Loucy (cell line): Measurements from ENCODE around the gene TM2D1.

Experiments
- EZH2phosphoT487 ChIP-seq: fragments of 200-600 bp; IDR thresholded peaks from 2 replicates; pipeline ENCODE4 v1.6.1; 2018; ENCODE audit warnings: antibody characterized with exemption, mild to moderate bottlenecking, moderate library complexity, borderline replicate concordance
- TF ChIP-seq, protein P1 (sequence below): fragments of 200-600 bp; sonication (generic); conservative IDR thresholded peaks from 2 replicates; pipeline ENCODE4 v1.5.1; 2014; ENCODE audit warnings: mild to moderate bottlenecking, antibody characterized with exemption, low read length

DNA sequence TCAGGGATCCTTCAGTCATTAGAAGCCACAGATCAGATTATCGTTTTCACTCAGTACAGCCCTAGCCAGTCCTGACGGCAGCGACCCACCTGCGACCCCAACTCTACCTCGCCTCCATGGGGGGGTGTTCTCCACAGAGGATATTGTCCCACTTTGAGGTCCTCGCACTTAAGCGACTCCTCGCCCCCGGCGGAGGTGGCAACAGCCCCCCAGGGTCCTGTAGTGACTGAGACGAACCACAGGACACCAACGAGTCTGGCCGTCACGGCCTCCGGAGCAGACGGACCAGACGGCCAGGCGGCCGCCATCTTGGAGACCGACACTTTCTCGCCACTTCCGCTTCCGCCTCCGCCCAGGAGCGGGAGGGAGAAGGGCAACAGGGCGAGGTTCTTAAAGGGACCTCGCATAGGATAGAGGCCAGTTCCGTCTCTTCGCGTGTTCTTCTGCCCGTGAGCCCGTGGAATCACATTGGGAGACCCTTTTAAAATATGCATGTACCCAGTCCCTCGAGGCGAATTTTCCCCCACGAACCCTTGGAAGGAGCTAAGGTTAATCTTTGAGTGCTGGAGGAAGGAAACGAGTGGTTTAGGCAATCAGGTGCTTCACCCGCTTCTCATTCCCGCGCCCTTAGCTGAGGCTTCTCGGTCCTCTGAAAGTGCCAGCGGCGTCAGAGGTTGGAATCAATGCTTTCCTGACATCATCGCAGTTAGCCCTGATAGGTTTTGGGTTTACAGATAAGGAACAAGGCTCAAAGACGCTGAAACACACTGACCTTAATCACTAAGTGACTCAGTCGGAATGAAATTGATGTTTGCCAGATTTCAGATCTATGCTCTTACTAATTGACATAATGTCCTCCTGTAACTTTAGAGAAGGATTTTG is at the start of gene TM2D1:
- TF ChIP-seq, protein P1, sequence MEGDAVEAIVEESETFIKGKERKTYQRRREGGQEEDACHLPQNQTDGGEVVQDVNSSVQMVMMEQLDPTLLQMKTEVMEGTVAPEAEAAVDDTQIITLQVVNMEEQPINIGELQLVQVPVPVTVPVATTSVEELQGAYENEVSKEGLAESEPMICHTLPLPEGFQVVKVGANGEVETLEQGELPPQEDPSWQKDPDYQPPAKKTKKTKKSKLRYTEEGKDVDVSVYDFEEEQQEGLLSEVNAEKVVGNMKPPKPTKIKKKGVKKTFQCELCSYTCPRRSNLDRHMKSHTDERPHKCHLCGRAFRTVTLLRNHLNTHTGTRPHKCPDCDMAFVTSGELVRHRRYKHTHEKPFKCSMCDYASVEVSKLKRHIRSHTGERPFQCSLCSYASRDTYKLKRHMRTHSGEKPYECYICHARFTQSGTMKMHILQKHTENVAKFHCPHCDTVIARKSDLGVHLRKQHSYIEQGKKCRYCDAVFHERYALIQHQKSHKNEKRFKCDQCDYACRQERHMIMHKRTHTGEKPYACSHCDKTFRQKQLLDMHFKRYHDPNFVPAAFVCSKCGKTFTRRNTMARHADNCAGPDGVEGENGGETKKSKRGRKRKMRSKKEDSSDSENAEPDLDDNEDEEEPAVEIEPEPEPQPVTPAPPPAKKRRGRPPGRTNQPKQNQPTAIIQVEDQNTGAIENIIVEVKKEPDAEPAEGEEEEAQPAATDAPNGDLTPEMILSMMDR, result no peak
- TF ChIP-seq EZH2phosphoT487, result no peak
